Ishikawa (cell line): ENCODE results near the gene TACSTD2.

Experiments used
- CEBPB ChIP-seq: IDR thresholded peaks from 2 replicates; pipeline ENCODE4 v1.6.1; 2012
- CREB1 ChIP-seq: IDR thresholded peaks from 2 replicates; pipeline ENCODE4 v1.6.1; 2012; ENCODE audit warnings: low read depth
- EGR1 ChIP-seq: IDR thresholded peaks from 2 replicates; pipeline ENCODE4 v1.6.1; 2012
- EP300 ChIP-seq: IDR thresholded peaks from 2 replicates; pipeline ENCODE4 v1.6.1; 2012; ENCODE audit warnings: borderline replicate concordance
- FOXM1 ChIP-seq: IDR thresholded peaks from 2 replicates; pipeline ENCODE4 v1.6.1; 2012; ENCODE audit warnings: low read depth, borderline replicate concordance
- MAX ChIP-seq: IDR thresholded peaks from 2 replicates; pipeline ENCODE4 v1.6.1; 2012
- NFIC ChIP-seq: IDR thresholded peaks from 2 replicates; pipeline ENCODE4 v1.6.1; 2012
- RAD21 ChIP-seq: IDR thresholded peaks from 2 replicates; pipeline ENCODE4 v1.6.1; 2012; ENCODE audit warnings: low read depth
- REST ChIP-seq: IDR thresholded peaks from 2 replicates; pipeline ENCODE4 v1.6.1; 2012; ENCODE audit warnings: low read depth, mild to moderate bottlenecking
- TAF1 ChIP-seq: IDR thresholded peaks from 2 replicates; pipeline ENCODE4 v1.6.1; 2012; ENCODE audit warnings: low read depth, mild to moderate bottlenecking
- TCF12 ChIP-seq: IDR thresholded peaks from 2 replicates; pipeline ENCODE4 v1.6.1; 2012; ENCODE audit warnings: low read depth
- TEAD4 ChIP-seq: IDR thresholded peaks from 2 replicates; pipeline ENCODE4 v1.6.1; 2012
- USF1 ChIP-seq: IDR thresholded peaks from 2 replicates; pipeline ENCODE4 v1.6.1; 2012
- YY1 ChIP-seq: IDR thresholded peaks from 2 replicates; pipeline ENCODE4 v1.6.1; 2012; ENCODE audit warnings: low read depth
- ZBTB7A ChIP-seq: IDR thresholded peaks from 2 replicates; pipeline ENCODE4 v1.6.1; 2012; ENCODE audit warnings: low read depth

TACSTD2 gene

GRCh38 chr1:58576727-58577653, at the start of gene TACSTD2:
TACSTD2 (minus strand) TSS chr1:58577252; CDS start chr1:58577156, 96 bp downstream.
- TF ChIP-seq CEBPB (peak; percentile 14; the same call in 1 of the 2 replicates), USF1 (no peak), ZBTB7A (no peak), TCF12 (peak; percentile 76), RAD21 (peak; percentile 3; the same call in 1 of the 2 replicates), TAF1 (peak; percentile 63; the same call in 1 of the 2 replicates), YY1 (0 out of 2 replicates have a peak, but pooled peaks have one; percentile 34), CREB1 (no peak), REST (no peak), NFIC (peak; percentile 30), TEAD4 (peak; percentile 74), MAX (peak; percentile 48), EP300 (peak; percentile 62; the same call in 1 of the 2 replicates), FOXM1 (peak; percentile 15; the same call in 1 of the 2 replicates), EGR1 (no peak)

- TF ChIP-seq RAD21 (no peak), USF1 (no peak), TEAD4 (no peak), NFIC (no peak), MAX (no peak), EP300 (no peak), TAF1 (no peak), CEBPB (no peak), TCF12 (no peak), FOXM1 (no peak), REST (no peak), ZBTB7A (no peak), EGR1 (no peak), YY1 (no peak), CREB1 (no peak)
Observed at GRCh38 chr1:58626293-58626692, 49.2 kb upstream of the TACSTD2 start.

GRCh38 chr1:58622571-58622970, 45.5 kb upstream of the TACSTD2 start:
- TF ChIP-seq MAX (no peak), TCF12 (no peak), TAF1 (no peak), CREB1 (no peak), YY1 (no peak), FOXM1 (no peak)

GRCh38 chr1:58621391-58621790, 44.3 kb upstream of the TACSTD2 start:
- TF ChIP-seq MAX (no peak), EP300 (no peak)

GRCh38 chr1:58620926-58621325, 43.9 kb upstream of the TACSTD2 start:
- TF ChIP-seq TAF1 (no peak), MAX (no peak), TCF12 (no peak), FOXM1 (no peak), CEBPB (no peak), TEAD4 (no peak), NFIC (no peak), EP300 (no peak), USF1 (no peak), RAD21 (no peak), EGR1 (no peak), REST (no peak), YY1 (no peak), ZBTB7A (no peak), CREB1 (no peak)
